Measurements from ENCODE around the gene PIN4. TPM values are rescaled to one million over a fixed set of nuclear protein-coding genes. Genes with fewer than 3 reads are reported as not detected.
"Not testable (repeated sequence)": the region's sequence is repeated elsewhere in the genome, so short reads cannot be mapped to it uniquely, and the experiment has no call there.

PIN4 gene
- total RNA-seq, 4 donors from 2014 or later: 1.00 to 15.2 (median 8.1) TPM; not detected in 1

- in situ Hi-C loops (cut with MboI; ENCODE audit: low pct_ligation_motif_present in 1 of 4, low pct_unique_long_range_greater_than_20kb in 1 of 4, low sequenced_read_pairs in 3 of 4) (no loop called here), intact Hi-C loops (cut with DNase I; ENCODE audit: low total_unique reads) (no loop called here)
- Histone ChIP-seq H3K27me3 (no peaks in the 10 kb centered on the region), H3K4me3 (no peak overlapping the region), H3K36me3 (no peaks in the 10 kb centered on the region), H3K4me1 (no peaks in the 10 kb centered on the region), H3K27ac (no peak overlapping the region), H3K9me3 (no peaks in the 10 kb centered on the region)
- no peak for DNase-seq
- TF ChIP-seq EP300 (IDR thresholded peaks at IDR 0.05; ENCODE audit: low read depth): no peak
- TF ChIP-seq CTCF (IDR thresholded peaks at IDR 0.05): no peak
- TF ChIP-seq POLR2A (IDR thresholded peaks at IDR 0.05): no peak
- TF ChIP-seq POLR2AphosphoS5 (IDR thresholded peaks at IDR 0.05): no peak
- WGBS, 2 donors (ENCODE audit: low coverage in 1 of 2): 92% methylated on average over 4 of the region's 4 CpGs; no CpG with 5 or more reads in 1 of the 2 donors
These were observed 26.7 kb downstream of the PIN4 start for GRCh38 chrX:72208126-72208800.

- Histone ChIP-seq H3K4me3 (no peak overlapping the region), H3K4me1 (no peaks in the 10 kb centered on the region), H3K9me3 (no peaks in the 10 kb centered on the region), H3K27me3 (no peaks in the 10 kb centered on the region), H3K36me3 (no peaks in the 10 kb centered on the region), H3K27ac (no peak overlapping the region)
- intact Hi-C loops (cut with DNase I; ENCODE audit: low total_unique reads) (no loop called here), in situ Hi-C loops (cut with MboI; ENCODE audit: low pct_ligation_motif_present in 1 of 4, low pct_unique_long_range_greater_than_20kb in 1 of 4, low sequenced_read_pairs in 3 of 4) (no loop called here)
- no peak for TF ChIP-seq POLR2A (IDR thresholded peaks at IDR 0.05)
- no peak for TF ChIP-seq EP300 (IDR thresholded peaks at IDR 0.05; ENCODE audit: low read depth)
- no peak for TF ChIP-seq CTCF (IDR thresholded peaks at IDR 0.05)
- no peak for TF ChIP-seq POLR2AphosphoS5 (IDR thresholded peaks at IDR 0.05)
- no peak for DNase-seq
- WGBS, 2 donors (ENCODE audit: low coverage in 1 of 2): 60% methylated on average over 1 of the region's 1 CpG; no CpG with 5 or more reads in 1 of the 2 donors
These were observed 35.4 kb downstream of the PIN4 start for GRCh38 chrX:72216973-72217372.

- DNase-seq; intact Hi-C loops (cut with DNase I; ENCODE audit: low total_unique reads); H3K4me1 ChIP-seq; in situ Hi-C loops (cut with MboI; ENCODE audit: low pct_ligation_motif_present in 1 of 4, low pct_unique_long_range_greater_than_20kb in 1 of 4, low sequenced_read_pairs in 3 of 4); H3K27me3 ChIP-seq; H3K27ac ChIP-seq; H3K9me3 ChIP-seq; H3K4me3 ChIP-seq; H3K36me3 ChIP-seq: not testable (repeated sequence)
- WGBS, 2 donors (ENCODE audit: low coverage in 1 of 2): 91% methylated on average over 3 of the region's 3 CpGs; no CpG with 5 or more reads in 1 of the 2 donors
These were observed 38.8 kb downstream of the PIN4 start for GRCh38 chrX:72220375-72220774.

- in situ Hi-C loops (cut with MboI; ENCODE audit: low pct_ligation_motif_present in 1 of 4, low pct_unique_long_range_greater_than_20kb in 1 of 4, low sequenced_read_pairs in 3 of 4) (no loop called here), intact Hi-C loops (cut with DNase I; ENCODE audit: low total_unique reads) (no loop called here)
- H3K27ac ChIP-seq: no peak overlapping the region
- no peaks in the 10 kb centered on the region for H3K9me3 ChIP-seq
- no peak for DNase-seq
- TF ChIP-seq CTCF (IDR thresholded peaks at IDR 0.05) (no peak), EP300 (IDR thresholded peaks at IDR 0.05; ENCODE audit: low read depth) (no peak), POLR2A (IDR thresholded peaks at IDR 0.05) (no peak), POLR2AphosphoS5 (IDR thresholded peaks at IDR 0.05) (no peak)
- H3K36me3 ChIP-seq: no peaks in the 10 kb centered on the region
- no peaks in the 10 kb centered on the region for H3K4me1 ChIP-seq
- no peak overlapping the region for H3K4me3 ChIP-seq
- no peaks in the 10 kb centered on the region for H3K27me3 ChIP-seq
- 87 to 100% methylated on average over 1 to 3 of the region's 3 CpGs for WGBS, 2 donors (ENCODE audit: low coverage in 1 of 2)
These were observed 48.7 kb downstream of the PIN4 start for GRCh38 chrX:72230290-72230689.

GRCh38 chrX:72236841-72237240, 55.3 kb downstream of the PIN4 start:
- Histone ChIP-seq H3K27me3 (no peaks in the 10 kb centered on the region), H3K36me3 (no peaks in the 10 kb centered on the region), H3K4me1 (peaks cover 0 to 6% (median 2%) of the 10 kb centered on the region in 4 donors), H3K9me3 (no peaks in the 10 kb centered on the region), H3K27ac (no peak overlapping the region), H3K4me3 (no peak overlapping the region)
- no peak for DNase-seq
- 87 to 96% methylated on average over 3 to 4 of the region's 4 CpGs for WGBS, 2 donors (ENCODE audit: low coverage in 1 of 2)
- intact Hi-C loops (cut with DNase I; ENCODE audit: low total_unique reads): no loop called here
- in situ Hi-C loops (cut with MboI; ENCODE audit: low pct_ligation_motif_present in 1 of 4, low pct_unique_long_range_greater_than_20kb in 1 of 4, low sequenced_read_pairs in 3 of 4): no loop called here
- no peak for TF ChIP-seq POLR2A (IDR thresholded peaks at IDR 0.05)
- no peak for TF ChIP-seq POLR2AphosphoS5 (IDR thresholded peaks at IDR 0.05)
- TF ChIP-seq EP300 (IDR thresholded peaks at IDR 0.05; ENCODE audit: low read depth): no peak
- TF ChIP-seq CTCF (IDR thresholded peaks at IDR 0.05): no peak
